Right lobe of liver (tissue), 6 donors: ENCODE results near the gene ARHGDIB. TPM values are rescaled to one million over a fixed set of nuclear protein-coding genes. Genes with fewer than 3 reads are reported as not detected.
A peak's percentile ranks its signal among the peaks of the same experiment; 100 is the strongest.

Experiments
- ATAC-seq, 4 donors: fragments of 200-7000 bp; cut with Tn5 transposase; one replicate each; pipeline ENCODE4 v1.9.1; 2020; ENCODE audit warnings: mild to moderate bottlenecking in 4 of 4, moderate library complexity in 4 of 4
- DNase-seq, 3 donors: peaks; one replicate each; pipeline ENCODE4 v3.0.0-alpha.2; 2020
- H3K27ac ChIP-seq, 3 donors: fragments of 200-600 bp; one replicate each; pipeline ENCODE4 v1.8.0; 2022
- H3K27me3 ChIP-seq, 2 donors: fragments of 200-600 bp; one replicate each; pipeline ENCODE4 v1.8.0; 2022
- H3K36me3 ChIP-seq, 4 donors: fragments of 200-600 bp; sonication (generic) in 1 of 4; one replicate each; pipeline versions ENCODE4 v1.5.1 to v1.8.0; 2017 to 2022; ENCODE audit warnings: control low read depth in 1 of 4
- H3K4me1 ChIP-seq, 4 donors: fragments of 200-600 bp; sonication (generic) in 1 of 4; one replicate each; pipeline versions ENCODE4 v1.5.1 to v1.8.0; 2017 to 2022; ENCODE audit warnings: control low read depth in 1 of 4
- H3K4me3 ChIP-seq, 3 donors: fragments of 200-600 bp; one replicate each; pipeline ENCODE4 v1.8.0; 2022
- H3K9me3 ChIP-seq, 4 donors: fragments of 200-600 bp; sonication (generic) in 1 of 4; one replicate each; pipeline versions ENCODE4 v1.5.1 to v1.8.0; 2017 to 2022; ENCODE audit warnings: control low read depth in 1 of 4
- CTCF ChIP-seq, 4 donors: fragments of 200-600 bp in 3 of 4; fragments of 450-650 bp in 1 of 4; IDR thresholded peaks; one replicate each; pipeline versions ENCODE4 v1.5.1 to v1.8.0; 2016 to 2022; ENCODE audit warnings: antibody characterized with exemption in 4 of 4, mild to moderate bottlenecking in 2 of 4
- POLR2A ChIP-seq: fragments of 450-650 bp; IDR thresholded peaks from one replicate; pipeline ENCODE4 v1.6.1; 2017; ENCODE audit warnings: antibody characterized with exemption, mild to moderate bottlenecking
- WGBS: methylation state at CpG from one replicate; pipeline ENCODE4 v1.1.6; 2018; ENCODE audit warnings: low coverage, low lambda C conversion rate; ENCODE audit not compliant: insufficient coverage; ENCODE audit errors: missing lambda C conversion rate; 5-methylcytosine and 5-hydroxymethylcytosine counted together
- intact Hi-C, 2 donors: fragments of 100-400 bp; cut with DNase I; formaldehyde crosslinking; loops; one replicate each; pipeline versions ENCODE4 v1.11.2 to v1.14.1; 2022
- total RNA-seq, 6 experiments: library from RNA; depleted of rRNA in 2 of 6; stranded (reverse); fragments of >200 nt in 2 of 6; fragmentation: NEBNext Ultra II Directional in 3 of 6; extraction: Animal tissue kit (Norgen Biotek cat#: 25700) in 3 of 6; gene quantifications; one replicate each; pipeline versions ENCODE4 v1.1.0 to v1.2.4, GENCODE V29; 2016 to 2023
- donor health status: DM: no; HTN: yes; CAD: no.
- donor health status: DM: no; HTN: no; CAD: no.
- donor health status: DM: no; HTN: no; CAD: no.
- donor health status: DM: no; HTN: yes; CAD: no.
- donor health status: DM: no; HTN: yes; CAD: no.

Gene ARHGDIB
- total RNA-seq, 6 experiments from 2014 or later = 17.2 to 58.1 (median 31.9) TPM

GRCh38 chr12:14954269-14954668, 7.1 kb downstream of the ARHGDIB start:
- WGBS = 80% methylated on average over 2 of the region's 4 CpGs
- no peak for TF ChIP-seq POLR2A
- TF ChIP-seq CTCF (IDR thresholded peaks at IDR 0.05) = no peak
- ATAC-seq (no peak), DNase-seq (no peak)
- intact Hi-C loops = no loop called here
- no peaks in the 10 kb centered on the region for H3K27me3 ChIP-seq
- no peaks in the 10 kb centered on the region for H3K4me1 ChIP-seq
- H3K4me3 ChIP-seq = no peak overlapping the region
- no peaks in the 10 kb centered on the region for H3K9me3 ChIP-seq
- no peak overlapping the region for H3K27ac ChIP-seq
- peaks cover 0 to 8% (median 2%) of the 10 kb centered on the region in 4 donors for H3K36me3 ChIP-seq

GRCh38 chr12:14953752-14954151, 7.6 kb downstream of the ARHGDIB start:
- no peak for ATAC-seq
- H3K27ac ChIP-seq = no peak overlapping the region
- intact Hi-C loops = no loop called here

GRCh38 chr12:14952299-14952921, 9.0 kb downstream of the ARHGDIB start:
- no peak overlapping the region for H3K4me3 ChIP-seq
- intact Hi-C loops = no loop called here
- H3K27ac ChIP-seq = peak overlapping the region; percentile 21 to 53 (median 45)
- no peaks in the 10 kb centered on the region for H3K9me3 ChIP-seq
- peak; percentile 72 to 81 (median 76) for ATAC-seq
- WGBS = 48% methylated on average over 4 of the region's 7 CpGs
- TF ChIP-seq CTCF (IDR thresholded peaks at IDR 0.05) = no peak
- TF ChIP-seq POLR2A = no peak
- H3K36me3 ChIP-seq = peaks cover 0 to 11% (median 2%) of the 10 kb centered on the region in 4 donors
- DNase-seq = no peak
- no peaks in the 10 kb centered on the region for H3K27me3 ChIP-seq
- no peaks in the 10 kb centered on the region for H3K4me1 ChIP-seq

More at GRCh38 chr12:14953752-14954151, 7.6 kb downstream of the ARHGDIB start:
- no peak for TF ChIP-seq CTCF (IDR thresholded peaks at IDR 0.05)
- no peak for TF ChIP-seq POLR2A
- H3K36me3 ChIP-seq = peaks cover 0 to 8% (median 2%) of the 10 kb centered on the region in 4 donors
- H3K27me3 ChIP-seq = no peaks in the 10 kb centered on the region
- WGBS = 33% methylated on average over 1 of the region's 1 CpG
- no peak for DNase-seq
- no peaks in the 10 kb centered on the region for H3K4me1 ChIP-seq
- H3K4me3 ChIP-seq = no peak overlapping the region
- H3K9me3 ChIP-seq = no peaks in the 10 kb centered on the region

GRCh38 chr12:14951851-14952250, 9.6 kb downstream of the ARHGDIB start:
- Histone ChIP-seq H3K4me3 (no peak overlapping the region), H3K27me3 (no peaks in the 10 kb centered on the region), H3K27ac (peak overlapping the region in 2 of 3 donors; percentile 21 to 40), H3K36me3 (peaks cover 0 to 17% (median 2%) of the 10 kb centered on the region in 4 donors), H3K4me1 (no peaks in the 10 kb centered on the region), H3K9me3 (no peaks in the 10 kb centered on the region)
- intact Hi-C loops = no loop called here
- no peak for ATAC-seq
- no peak for DNase-seq
- TF ChIP-seq CTCF (IDR thresholded peaks at IDR 0.05) = no peak
- no peak for TF ChIP-seq POLR2A
- WGBS = 14% methylated on average over 1 of the region's 1 CpG
